ENCODE results near the gene SORBS2.

DNA sequence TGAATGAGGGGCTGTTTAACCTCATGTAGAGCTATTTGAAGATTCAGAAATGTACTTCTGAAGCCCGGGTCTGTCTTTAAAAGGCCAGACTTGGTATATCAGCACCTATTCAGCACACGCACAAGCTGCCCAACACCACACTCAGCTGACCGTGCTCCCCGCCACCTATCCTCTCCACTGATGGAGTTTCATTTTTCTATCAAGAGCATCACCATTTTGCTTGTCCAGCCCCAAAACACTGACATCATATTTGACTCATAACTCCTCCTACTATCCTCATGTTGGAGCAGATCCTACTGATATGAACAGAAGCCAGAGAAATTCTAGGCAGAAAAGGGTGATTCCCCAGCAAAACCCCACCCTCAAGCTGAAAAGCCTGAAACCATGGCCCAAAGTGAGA lies 100.3 kb downstream of the SORBS2 start:
- TF ChIP-seq, protein P1, sequence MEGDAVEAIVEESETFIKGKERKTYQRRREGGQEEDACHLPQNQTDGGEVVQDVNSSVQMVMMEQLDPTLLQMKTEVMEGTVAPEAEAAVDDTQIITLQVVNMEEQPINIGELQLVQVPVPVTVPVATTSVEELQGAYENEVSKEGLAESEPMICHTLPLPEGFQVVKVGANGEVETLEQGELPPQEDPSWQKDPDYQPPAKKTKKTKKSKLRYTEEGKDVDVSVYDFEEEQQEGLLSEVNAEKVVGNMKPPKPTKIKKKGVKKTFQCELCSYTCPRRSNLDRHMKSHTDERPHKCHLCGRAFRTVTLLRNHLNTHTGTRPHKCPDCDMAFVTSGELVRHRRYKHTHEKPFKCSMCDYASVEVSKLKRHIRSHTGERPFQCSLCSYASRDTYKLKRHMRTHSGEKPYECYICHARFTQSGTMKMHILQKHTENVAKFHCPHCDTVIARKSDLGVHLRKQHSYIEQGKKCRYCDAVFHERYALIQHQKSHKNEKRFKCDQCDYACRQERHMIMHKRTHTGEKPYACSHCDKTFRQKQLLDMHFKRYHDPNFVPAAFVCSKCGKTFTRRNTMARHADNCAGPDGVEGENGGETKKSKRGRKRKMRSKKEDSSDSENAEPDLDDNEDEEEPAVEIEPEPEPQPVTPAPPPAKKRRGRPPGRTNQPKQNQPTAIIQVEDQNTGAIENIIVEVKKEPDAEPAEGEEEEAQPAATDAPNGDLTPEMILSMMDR (IDR thresholded peaks at IDR 0.05), result no peak
- no peak for TF ChIP-seq POLR2A (IDR thresholded peaks at IDR 0.05)

Data from testis (tissue), 2 donors.